A549 (cell line): Measurements from ENCODE around the gene LMNB1. TPM values are rescaled to one million over a fixed set of nuclear protein-coding genes. Genes with fewer than 3 reads are reported as not detected.

Experiments used
- ATAC-seq, 2 experiments: fragments of 200-7000 bp in 1 of 2; fragments of >200 bp in 1 of 2; cut with Nextera tagmentation in 1 of 2; cut with Tn5 transposase in 1 of 2; 3 replicates each; pipeline versions ENCODE4 v1.8.0 to v1.9.1; 2018 to 2020; ENCODE audit warnings: mild to moderate bottlenecking in 1 of 2, moderate library complexity in 1 of 2
- CTCF ChIA-PET: fragments of 300-600 bp; sonication (Branson Sonifier 250); formaldehyde crosslinking; extraction: SDS; loops from one replicate; lab custom pipeline; 2021; ENCODE audit warnings: antibody characterized with exemption, inconsistent platforms; lab: Yijun Ruan, JAX
- POLR2A ChIA-PET: fragments of 350-600 bp; formaldehyde crosslinking; extraction: SDS; loops from one replicate; lab custom pipeline; 2021; ENCODE audit warnings: antibody characterized with exemption, inconsistent platforms; lab: Yijun Ruan, JAX
- DNase-seq, 2 experiments: peaks; one replicate each; pipeline versions ENCODE4 v3.0.0 to v3.0.0-alpha.2; 2011 to 2016; ENCODE audit warnings: low read depth in 1 of 2, low spot score in 1 of 2
- FAIRE-seq: peaks from 2 replicates; lab custom pipeline; 2011; peaks lifted over from hg19 to GRCh38; lab: Jason Lieb, UNC
- H3K27ac ChIP-seq, 2 experiments: fragments of >200 bp; sonication (Bioruptor Twin); formaldehyde crosslinking; 3 replicates each; pipeline ENCODE4 v1.5.1; 2016 to 2017
- H3K4me1 ChIP-seq: fragments of >200 bp; sonication (Bioruptor Twin); formaldehyde crosslinking; 3 replicates; pipeline ENCODE4 v1.6.1; 2016
- H3K4me2 ChIP-seq: fragments of >200 bp; sonication (Bioruptor Twin); formaldehyde crosslinking; 3 replicates; pipeline ENCODE4 v1.6.1; 2016
- H3K4me3 ChIP-seq: fragments of >200 bp; sonication (Bioruptor Twin); formaldehyde crosslinking; 3 replicates; pipeline ENCODE4 v1.5.1; 2016
- H3K9me3 ChIP-seq: fragments of >200 bp; sonication (Bioruptor Twin); formaldehyde crosslinking; 3 replicates; pipeline ENCODE4 v1.6.1; 2016
- BCL3 ChIP-seq: fragments of >200 bp; sonication (Bioruptor Twin); formaldehyde crosslinking; IDR thresholded peaks from 3 replicates; pipeline ENCODE4 v1.6.1; 2016
- CBX8 ChIP-seq: fragments of 200-600 bp; sonication (generic); IDR thresholded peaks from 2 replicates; pipeline ENCODE4 v1.6.1; 2016
- CHD2 ChIP-seq: fragments of 150-350 bp; IDR thresholded peaks from 2 replicates; pipeline ENCODE4 v1.6.1; 2014; ENCODE audit warnings: low read length; ENCODE audit not compliant: partially characterized antibody
- E2F6 ChIP-seq: IDR thresholded peaks from 2 replicates; pipeline ENCODE4 v1.6.1; 2012; ENCODE audit warnings: low read depth, borderline replicate concordance
- EP300 ChIP-seq, 2 experiments: fragments of >200 bp; sonication (Bioruptor Twin); formaldehyde crosslinking; IDR thresholded peaks; 2 replicates in 1 of 2; 3 replicates in 1 of 2; pipeline ENCODE4 v1.6.1; 2016 to 2017
- ESRRA ChIP-seq: fragments of 150-350 bp; IDR thresholded peaks from 2 replicates; pipeline ENCODE4 v1.6.1; 2014; ENCODE audit warnings: mild to moderate bottlenecking, low read length, borderline replicate concordance
- FOSL2 ChIP-seq, 2 experiments: fragments of 450-650 bp in 1 of 2; fragments of >200 bp in 1 of 2; sonication (Bioruptor Twin) in 1 of 2; formaldehyde crosslinking; IDR thresholded peaks; 2 replicates each; pipeline versions ENCODE4 v1.5.0 to v1.6.1; 2016 to 2020; ENCODE audit warnings: mild to moderate bottlenecking in 1 of 2, moderate library complexity in 1 of 2
- HMGXB4 ChIP-seq: fragments of 250-450 bp; sonication (Bioruptor Pico); IDR thresholded peaks from 2 replicates; pipeline ENCODE4 v1.5.0; 2021; ENCODE audit warnings: mild to moderate bottlenecking, moderate library complexity, borderline replicate concordance
- JUN ChIP-seq, 2 experiments: fragments of >200 bp; sonication (Bioruptor Twin); formaldehyde crosslinking; IDR thresholded peaks; 2 replicates in 1 of 2; 3 replicates in 1 of 2; pipeline ENCODE4 v1.6.1; 2016 to 2017
- JUNB ChIP-seq: fragments of >200 bp; sonication (Bioruptor Twin); formaldehyde crosslinking; IDR thresholded peaks from 2 replicates; pipeline ENCODE4 v1.6.1; 2016
- MAX ChIP-seq: IDR thresholded peaks from 2 replicates; pipeline ENCODE4 v1.6.1; 2012
- NFE2L2 ChIP-seq: fragments of 150-350 bp; conservative IDR thresholded peaks from 2 replicates; pipeline ENCODE4 v1.6.1; 2014; ENCODE audit warnings: low read length
- NPAS2 ChIP-seq: fragments of 250-450 bp; sonication (Bioruptor Pico); IDR thresholded peaks from 2 replicates; pipeline ENCODE4 v1.8.0; 2022; ENCODE audit warnings: mild to moderate bottlenecking, moderate library complexity, borderline replicate concordance
- NR3C1 ChIP-seq: fragments of >200 bp; sonication (Bioruptor Twin); formaldehyde crosslinking; IDR thresholded peaks from 3 replicates; pipeline ENCODE4 v1.6.1; 2017
- PBX3 ChIP-seq: IDR thresholded peaks from 2 replicates; pipeline ENCODE4 v1.6.1; 2012
- PHF8 ChIP-seq: fragments of 200-600 bp; sonication (generic); IDR thresholded peaks from 2 replicates; pipeline ENCODE4 v1.6.1; 2016; ENCODE audit warnings: low read depth, mild to moderate bottlenecking, antibody characterized with exemption, moderate library complexity, borderline replicate concordance
- POLR2A ChIP-seq: IDR thresholded peaks from 2 replicates; pipeline ENCODE4 v1.6.1; 2012; ENCODE audit warnings: mild to moderate bottlenecking, low read length
- RARB ChIP-seq: fragments of 250-450 bp; sonication (Bioruptor Pico); IDR thresholded peaks from 2 replicates; pipeline ENCODE4 v1.8.0; 2021; ENCODE audit warnings: mild to moderate bottlenecking, moderate library complexity
- REST ChIP-seq: fragments of 200-600 bp; sonication (generic); IDR thresholded peaks from 2 replicates; pipeline ENCODE4 v1.6.1; 2016; ENCODE audit warnings: antibody characterized with exemption, mild to moderate bottlenecking, moderate library complexity
- ZFP36 ChIP-seq: fragments of 450-650 bp; IDR thresholded peaks from 2 replicates; pipeline ENCODE4 v1.6.1; 2014; ENCODE audit warnings: borderline replicate concordance; ENCODE audit not compliant: partially characterized antibody
- WGBS: methylation state at CpG from one replicate; pipeline ENCODE4 v1.1.6; 2017; ENCODE audit errors: missing lambda C conversion rate; 5-methylcytosine and 5-hydroxymethylcytosine counted together
- polyA plus RNA-seq, 4 experiments: library from polyadenylated mRNA; depleted of rRNA in 3 of 4; stranded (reverse); fragments of >200 nt; fragmentation: RNase III in 1 of 4; extraction: RNeasy Plus Mini Kit Qiagen cat#74134 plus additional on column Dnase treatment in 1 of 4; gene quantifications; 2 replicates in 3 of 4; 3 replicates in 1 of 4; pipeline ENCODE4 v1.2.3, GENCODE V29; 2011 to 2017

Gene LMNB1
- polyA plus RNA-seq, 2 of the 4 experiments (the other 2 are of a cell fraction), result 45.9 to 55.6 TPM

GRCh38 chr5:126777975-126778674 lies 1.2 kb downstream of the LMNB1 start:
- peak; percentile 29; the same call in 1 of the 2 replicates for TF ChIP-seq E2F6
- peak; percentile 33 for TF ChIP-seq POLR2A
- TF ChIP-seq FOSL2 (IDR thresholded peaks at IDR 0.05), result no peak
- TF ChIP-seq FOSL2 (CRISPR knock-in tag; IDR thresholded peaks at IDR 0.05), result no peak
- peak; percentile 47; the same call in 1 of the 2 replicates for TF ChIP-seq MAX
- TF ChIP-seq JUN (IDR thresholded peaks at IDR 0.05), result peak in 1 of 2 experiments; percentile 64; a peak in 3 of 5 replicates
- TF ChIP-seq NFE2L2, result no peak
- TF ChIP-seq PBX3, result peak; percentile 38; the same call in 1 of the 2 replicates
- peak; percentile 55 for TF ChIP-seq PHF8
- TF ChIP-seq BCL3, result peak; percentile 59; the same call in 1 of the 3 replicates
- no peak for TF ChIP-seq CHD2
- no peak for TF ChIP-seq NR3C1
- CTCF ChIA-PET, result interaction anchor here (0.6 to 9.1 kb wide), 16 partner anchors 8 to 715 kb away, joined by 3 to 206 read pairs (median 4); partner anchors contain the start of genes ALDH7A1 and PHAX
- FAIRE-seq (no peak), ATAC-seq (peak; percentile 73 to 84), DNase-seq (peak; percentile 87 to 96)
- Histone ChIP-seq H3K27ac (peak overlapping the region; percentile 94 to 97), H3K9me3 (no peaks in the 10 kb centered on the region), H3K4me1 (peaks cover 21% of the 10 kb centered on the region), H3K4me2 (peak overlapping the region; percentile 84), H3K4me3 (peak overlapping the region; percentile 93)
- POLR2A ChIA-PET, result interaction anchor here (0.8 to 3.5 kb wide), 8 partner anchors 9 to 183 kb away, joined by 3 to 14 read pairs (median 6); partner anchors contain the start of genes ALDH7A1 and PHAX
- WGBS, result under 1% methylated on average over 54 of the region's 66 CpGs

- H3K27ac ChIP-seq, result peak overlapping the region; percentile 94 to 97
- ATAC-seq, result peak; percentile 4 to 18
- 14% methylated on average over 17 of the region's 17 CpGs for WGBS
Measured at GRCh38 chr5:126778675-126779403, 1.9 kb downstream of the LMNB1 start.

More at GRCh38 chr5:126778675-126779403, 1.9 kb downstream of the LMNB1 start:
- no peaks in the 10 kb centered on the region for H3K9me3 ChIP-seq
- CTCF ChIA-PET, result interaction anchor here (0.9 to 9.1 kb wide), 15 partner anchors 10 to 714 kb away, joined by 3 to 206 read pairs (median 5); partner anchors contain the start of genes ALDH7A1 and PHAX
- peak overlapping the region; percentile 93 for H3K4me3 ChIP-seq
- FAIRE-seq (no peak), DNase-seq (no peak)
- H3K4me1 ChIP-seq, result peaks cover 25% of the 10 kb centered on the region
- peak overlapping the region; percentile 84 for H3K4me2 ChIP-seq
- TF ChIP-seq JUNB (no peak), JUN (IDR thresholded peaks at IDR 0.05) (no peak; a peak in 1 of 5 replicates), NFE2L2 (no peak), ESRRA (no peak), ZFP36 (no peak), NPAS2 (CRISPR knock-in tag) (no peak), RARB (no peak), NR3C1 (no peak), CBX8 (no peak), PHF8 (no peak), HMGXB4 (CRISPR knock-in tag) (no peak), REST (no peak), EP300 (IDR thresholded peaks at IDR 0.05) (no peak), CHD2 (no peak)
- POLR2A ChIA-PET, result interaction anchor here (0.8 to 3.5 kb wide), 7 partner anchors 10 to 184 kb away, joined by 3 to 14 read pairs (median 6); partner anchors contain the start of genes ALDH7A1 and PHAX
